Transverse colon (tissue), 4 donors: ENCODE measurements around the gene SLC25A2. TPM values are rescaled to one million over a fixed set of nuclear protein-coding genes. Genes with fewer than 3 reads are reported as not detected.
"Not testable (repeated sequence)": the region's sequence is repeated elsewhere in the genome, so short reads cannot be mapped to it uniquely, and the experiment has no call there.

Experiments
- DNase-seq: peaks from one replicate; pipeline ENCODE4 v3.0.0-alpha.2; 2019
- H3K27ac ChIP-seq, 4 donors: fragments of 200-600 bp; sonication (generic); 2 replicates each; pipeline ENCODE4 v1.5.1; 2016 to 2018; ENCODE audit warnings: inconsistent platforms in 4 of 4
- H3K27me3 ChIP-seq: fragments of 200-600 bp; sonication (generic); 2 replicates; pipeline ENCODE4 v1.5.1; 2017; ENCODE audit warnings: inconsistent platforms
- H3K36me3 ChIP-seq, 4 donors: fragments of 200-600 bp; sonication (generic); 2 replicates each; pipeline ENCODE4 v1.5.1; 2017 to 2019; ENCODE audit warnings: inconsistent platforms in 4 of 4
- H3K4me1 ChIP-seq, 4 donors: fragments of 200-600 bp; sonication (generic); 2 replicates each; pipeline ENCODE4 v1.5.1; 2017 to 2020; ENCODE audit warnings: inconsistent platforms in 4 of 4
- H3K4me3 ChIP-seq, 4 donors: fragments of 200-600 bp; sonication (generic); 1 replicate in 1 of 4; 2 replicates in 3 of 4; pipeline versions ENCODE4 v1.5.1 to v1.6.1; 2017 to 2019; ENCODE audit warnings: inconsistent platforms in 4 of 4
- H3K9me3 ChIP-seq, 2 donors: fragments of 200-600 bp; sonication (generic); 2 replicates each; pipeline ENCODE4 v1.5.1; 2017 to 2019; ENCODE audit warnings: inconsistent platforms in 2 of 2
- CTCF ChIP-seq, 5 experiments: fragments of 200-600 bp in 3 of 5; fragments of 450-650 bp in 2 of 5; sonication (generic) in 3 of 5; IDR thresholded peaks; 1 replicate in 2 of 5; 2 replicates in 3 of 5; pipeline ENCODE4 v1.5.1; 2016 to 2017; ENCODE audit warnings: antibody characterized with exemption in 5 of 5, inconsistent platforms in 3 of 5, mild to moderate bottlenecking in 2 of 5, moderate library complexity in 1 of 5
- EP300 ChIP-seq: sonication (generic); formaldehyde crosslinking; IDR thresholded peaks from one replicate; pipeline ENCODE4 v1.6.1; 2017; ENCODE audit warnings: antibody characterized with exemption, low read depth
- POLR2A ChIP-seq: fragments of 450-650 bp; IDR thresholded peaks from one replicate; pipeline ENCODE4 v1.6.1; 2016; ENCODE audit warnings: antibody characterized with exemption, mild to moderate bottlenecking, moderate library complexity
- POLR2AphosphoS5 ChIP-seq, 3 donors: sonication (generic); formaldehyde crosslinking; IDR thresholded peaks; one replicate each; pipeline ENCODE4 v1.6.1; 2016; ENCODE audit warnings: antibody characterized with exemption in 3 of 3
- WGBS, 2 donors: methylation state at CpG; one replicate each; pipeline ENCODE4 v1.1.5; 2018; ENCODE audit warnings: low coverage in 1 of 2; 5-methylcytosine and 5-hydroxymethylcytosine counted together
- in situ Hi-C, 4 donors: fragments of 200-750 bp; cut with MboI; loops; one replicate each; pipeline versions ENCODE4 v1.15.0 to v1.15.1; 2017; ENCODE audit warnings: low sequenced_read_pairs in 3 of 4, low pct_ligation_motif_present in 1 of 4, low pct_unique_long_range_greater_than_20kb in 1 of 4
- intact Hi-C: fragments of 100-400 bp; cut with DNase I; formaldehyde crosslinking; loops from one replicate; pipeline ENCODE4 v1.15.1; 2023; ENCODE audit warnings: low total_unique reads
- total RNA-seq, 4 donors: library from RNA; depleted of rRNA; stranded (reverse); fragments of >200 nt; gene quantifications; one replicate each; pipeline ENCODE4 v1.1.0, GENCODE V29; 2016

Gene SLC25A2
- total RNA-seq, 4 donors from 2014 or later = 1.4 to 1.8 TPM; not detected in 2

- Histone ChIP-seq H3K27ac (peak overlapping the region in 2 of 4 donors; percentile 87 to 97), H3K4me1 (peaks cover 0 to 12% (median 4%) of the 10 kb centered on the region in 4 donors), H3K4me3 (peak overlapping the region in 3 of 4 donors; percentile 59 to 80 (median 66)), H3K9me3 (peaks cover 61 to 71% of the 10 kb centered on the region in 2 donors), H3K27me3 (no peaks in the 10 kb centered on the region), H3K36me3 (peaks cover 0 to 46% (median 22%) of the 10 kb centered on the region in 4 donors)
- DNase-seq = no peak
- WGBS, 2 donors = 76 to 78% methylated on average over 3 to 5 of the region's 5 CpGs
- in situ Hi-C loops (loop anchor here in 1 of 4 donors (25.0 kb wide), 1 partner anchor 243 kb away; no protein-coding TSS in a partner anchor), intact Hi-C loops (loop anchor here (10.0 kb wide), 1 partner anchor 245 kb away; no protein-coding TSS in a partner anchor)
- no peak for TF ChIP-seq CTCF (IDR thresholded peaks at IDR 0.05)
- no peak for TF ChIP-seq POLR2AphosphoS5 (IDR thresholded peaks at IDR 0.05)
- no peak for TF ChIP-seq POLR2A
- TF ChIP-seq EP300 = no peak
These were observed 15.8 kb upstream of the SLC25A2 start for GRCh38 chr5:141319699-141320098.

GRCh38 chr5:141319202-141319601 is 15.4 kb upstream of the SLC25A2 start:
- DNase-seq = no peak
- intact Hi-C loops (no loop called here), in situ Hi-C loops (loop anchor here in 1 of 4 donors (25.0 kb wide), 1 partner anchor 243 kb away; no protein-coding TSS in a partner anchor)
- H3K9me3 ChIP-seq = peaks cover 66 to 76% of the 10 kb centered on the region in 2 donors
- peaks cover 0 to 50% (median 22%) of the 10 kb centered on the region in 4 donors for H3K36me3 ChIP-seq
- no peak overlapping the region for H3K27ac ChIP-seq
- H3K27me3 ChIP-seq = no peaks in the 10 kb centered on the region
- no peak for TF ChIP-seq POLR2A
- peak overlapping the region in 1 of 4 donors; percentile 80 for H3K4me3 ChIP-seq
- 99 to 100% methylated on average over 6 of the region's 6 CpGs for WGBS, 2 donors
- peaks cover 0 to 12% (median 4%) of the 10 kb centered on the region in 4 donors for H3K4me1 ChIP-seq

GRCh38 chr5:141316963-141317362 is 13.1 kb upstream of the SLC25A2 start:
- H3K4me1 ChIP-seq = peaks cover 0 to 12% (median 4%) of the 10 kb centered on the region in 4 donors
- H3K27me3 ChIP-seq, H3K27ac ChIP-seq, intact Hi-C loops, DNase-seq, H3K4me3 ChIP-seq: not testable (repeated sequence)
- 82 to 89% methylated on average over 3 to 4 of the region's 4 CpGs for WGBS, 2 donors
- peaks cover 0 to 64% (median 22%) of the 10 kb centered on the region in 4 donors for H3K36me3 ChIP-seq
- peaks cover 87 to 89% of the 10 kb centered on the region in 2 donors for H3K9me3 ChIP-seq
- in situ Hi-C loops = loop anchor here in 1 of 4 donors (25.0 kb wide), 1 partner anchor 245 kb away; no protein-coding TSS in a partner anchor

GRCh38 chr5:141313711-141314110 is 9.9 kb upstream of the SLC25A2 start:
- in situ Hi-C loops (loop anchor here in 1 of 4 donors (25.0 kb wide), 1 partner anchor 249 kb away; no protein-coding TSS in a partner anchor), intact Hi-C loops (no loop called here)
- H3K4me3 ChIP-seq = no peak overlapping the region
- H3K36me3 ChIP-seq = peaks cover 0 to 51% (median 18%) of the 10 kb centered on the region in 4 donors
- H3K27ac ChIP-seq = no peak overlapping the region
- peaks cover 94 to 99% of the 10 kb centered on the region in 2 donors for H3K9me3 ChIP-seq
- no peaks in the 10 kb centered on the region for H3K27me3 ChIP-seq
- no peak for DNase-seq
- no peaks in the 10 kb centered on the region for H3K4me1 ChIP-seq
- TF ChIP-seq EP300 (no peak), POLR2A (no peak), POLR2AphosphoS5 (IDR thresholded peaks at IDR 0.05) (no peak), CTCF (IDR thresholded peaks at IDR 0.05) (no peak)

- 91 to 100% methylated on average over 1 of the region's 1 CpG for WGBS, 2 donors
- Histone ChIP-seq H3K4me1 (no peaks in the 10 kb centered on the region), H3K9me3 (peaks cover 87 to 97% of the 10 kb centered on the region in 2 donors), H3K27ac (no peak overlapping the region), H3K27me3 (no peaks in the 10 kb centered on the region), H3K36me3 (peaks cover 0 to 8% (median under 1%) of the 10 kb centered on the region in 4 donors), H3K4me3 (no peak overlapping the region)
- in situ Hi-C loops = loop anchor here in 1 of 4 donors (25.0 kb wide), 1 partner anchor 256 kb away; no protein-coding TSS in a partner anchor
- DNase-seq = no peak
- TF ChIP-seq CTCF (IDR thresholded peaks at IDR 0.05) (no peak), POLR2AphosphoS5 (IDR thresholded peaks at IDR 0.05) (no peak), EP300 (no peak), POLR2A (no peak)
- intact Hi-C loops = no loop called here
These were observed 2.8 kb upstream of the SLC25A2 start for GRCh38 chr5:141306630-141307029.
